ENCODE measurements around the gene CCR7.

CCR7 gene

DNA sequence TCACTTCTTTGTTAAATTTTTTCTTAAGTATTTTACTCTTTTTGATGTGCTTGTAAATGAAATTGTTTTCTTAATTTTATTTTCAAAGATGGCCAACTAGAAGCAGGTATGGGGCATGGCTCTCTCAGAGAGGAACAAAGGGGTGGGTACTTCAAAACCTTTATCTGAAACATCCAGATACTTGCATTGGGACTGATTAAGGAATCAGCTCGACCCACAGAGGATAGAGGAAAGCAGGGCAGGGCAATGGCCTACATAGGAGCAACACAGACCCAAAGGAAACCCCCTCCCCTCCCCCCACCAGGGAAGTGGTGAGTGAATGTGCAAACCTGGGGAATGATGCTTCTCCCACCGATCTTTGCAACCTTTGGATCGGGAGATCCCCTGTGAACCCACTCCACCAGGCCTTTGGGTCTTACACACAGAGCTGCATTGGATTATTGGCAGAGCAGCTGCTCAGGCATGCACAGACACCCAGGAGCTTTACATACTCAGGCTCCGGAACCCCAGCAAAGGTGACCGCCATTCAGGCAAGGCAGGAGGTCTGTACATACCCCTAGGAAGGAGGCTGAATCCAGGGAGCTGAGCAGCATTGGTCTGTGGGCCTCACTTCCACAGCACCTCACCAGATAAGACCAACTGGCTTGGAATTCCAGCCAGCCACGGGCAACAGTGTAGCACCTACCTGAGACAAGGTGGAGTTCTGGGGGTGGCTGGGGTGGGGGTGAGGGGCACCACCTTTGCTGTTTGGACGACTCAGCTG is 3.0 kb upstream of the CCR7 start:
- peaks cover 8% of the 10 kb centered on the region; the same call in 1 of the 2 replicates for H3K4me1 ChIP-seq (ENCODE audit: control insufficient read depth, insufficient read depth, low read length)
- H3K9me3 ChIP-seq (ENCODE audit: control insufficient read depth, insufficient read depth, low read length) = peaks cover 9% of the 10 kb centered on the region; the same call in 1 of the 2 replicates
- no peak overlapping the region for H3K27ac ChIP-seq (ENCODE audit: low read depth, low read length)
- no peak overlapping the region for H3K4me3 ChIP-seq (ENCODE audit: low read depth, low read length)
- no peak overlapping the region for H3K9ac ChIP-seq (ENCODE audit: low read depth, low read length)
- H3K27me3 ChIP-seq (ENCODE audit: control insufficient read depth, insufficient read depth, low read length) = no peaks in the 10 kb centered on the region
- H3K36me3 ChIP-seq (ENCODE audit: control insufficient read depth, insufficient read depth, low read length) = no peaks in the 10 kb centered on the region

- Histone ChIP-seq H3K36me3 (ENCODE audit: control insufficient read depth, insufficient read depth, low read length) (no peaks in the 10 kb centered on the region), H3K4me3 (ENCODE audit: low read depth, low read length) (no peak overlapping the region), H3K9ac (ENCODE audit: low read depth, low read length) (no peak overlapping the region), H3K9me3 (ENCODE audit: control insufficient read depth, insufficient read depth, low read length) (peaks cover 9% of the 10 kb centered on the region; the same call in 1 of the 2 replicates), H3K27me3 (ENCODE audit: control insufficient read depth, insufficient read depth, low read length) (no peaks in the 10 kb centered on the region), H3K27ac (ENCODE audit: low read depth, low read length) (no peak overlapping the region), H3K4me1 (ENCODE audit: control insufficient read depth, insufficient read depth, low read length) (peaks cover 8% of the 10 kb centered on the region; the same call in 1 of the 2 replicates)
Measured at GRCh38 chr17:40567377-40567776, 2.1 kb upstream of the CCR7 start.

- Histone ChIP-seq H3K27ac (ENCODE audit: low read depth, low read length) (no peak overlapping the region), H3K27me3 (ENCODE audit: control insufficient read depth, insufficient read depth, low read length) (no peaks in the 10 kb centered on the region), H3K4me1 (ENCODE audit: control insufficient read depth, insufficient read depth, low read length) (peaks cover 8% of the 10 kb centered on the region; the same call in 1 of the 2 replicates), H3K36me3 (ENCODE audit: control insufficient read depth, insufficient read depth, low read length) (no peaks in the 10 kb centered on the region), H3K4me3 (ENCODE audit: low read depth, low read length) (no peak overlapping the region), H3K9me3 (ENCODE audit: control insufficient read depth, insufficient read depth, low read length) (peaks cover 9% of the 10 kb centered on the region; the same call in 1 of the 2 replicates), H3K9ac (ENCODE audit: low read depth, low read length) (no peak overlapping the region)
Measured at GRCh38 chr17:40565769-40566409, 617 bp upstream of the CCR7 start.

GRCh38 chr17:40564195-40564882 is 933 bp downstream of the CCR7 start:
- no peak overlapping the region for H3K9ac ChIP-seq (ENCODE audit: low read depth, low read length)

GRCh38 chr17:40563220-40564052 is 1.8 kb downstream of the CCR7 start:
- Histone ChIP-seq H3K27ac (ENCODE audit: low read depth, low read length) (no peak overlapping the region), H3K36me3 (ENCODE audit: control insufficient read depth, insufficient read depth, low read length) (no peaks in the 10 kb centered on the region), H3K4me3 (ENCODE audit: low read depth, low read length) (no peak overlapping the region), H3K27me3 (ENCODE audit: control insufficient read depth, insufficient read depth, low read length) (no peaks in the 10 kb centered on the region), H3K9me3 (ENCODE audit: control insufficient read depth, insufficient read depth, low read length) (peaks cover 9% of the 10 kb centered on the region; the same call in 1 of the 2 replicates), H3K9ac (ENCODE audit: low read depth, low read length) (no peak overlapping the region), H3K4me1 (ENCODE audit: control insufficient read depth, insufficient read depth, low read length) (peaks cover 11% of the 10 kb centered on the region; the same call in 1 of the 2 replicates)

More at GRCh38 chr17:40564195-40564882, 933 bp downstream of the CCR7 start:
- Histone ChIP-seq H3K4me3 (ENCODE audit: low read depth, low read length) (no peak overlapping the region), H3K27me3 (ENCODE audit: control insufficient read depth, insufficient read depth, low read length) (no peaks in the 10 kb centered on the region), H3K27ac (ENCODE audit: low read depth, low read length) (no peak overlapping the region), H3K9me3 (ENCODE audit: control insufficient read depth, insufficient read depth, low read length) (peaks cover 9% of the 10 kb centered on the region; the same call in 1 of the 2 replicates), H3K36me3 (ENCODE audit: control insufficient read depth, insufficient read depth, low read length) (no peaks in the 10 kb centered on the region), H3K4me1 (ENCODE audit: control insufficient read depth, insufficient read depth, low read length) (peaks cover 11% of the 10 kb centered on the region; the same call in 1 of the 2 replicates)

- H3K4me1 ChIP-seq (ENCODE audit: control insufficient read depth, insufficient read depth, low read length) = peaks cover 11% of the 10 kb centered on the region; the same call in 1 of the 2 replicates
- no peak overlapping the region for H3K4me3 ChIP-seq (ENCODE audit: low read depth, low read length)
- no peak overlapping the region for H3K27ac ChIP-seq (ENCODE audit: low read depth, low read length)
- H3K9ac ChIP-seq (ENCODE audit: low read depth, low read length) = no peak overlapping the region
- no peaks in the 10 kb centered on the region for H3K36me3 ChIP-seq (ENCODE audit: control insufficient read depth, insufficient read depth, low read length)
- peaks cover 7% of the 10 kb centered on the region; the same call in 1 of the 2 replicates for H3K9me3 ChIP-seq (ENCODE audit: control insufficient read depth, insufficient read depth, low read length)
- no peaks in the 10 kb centered on the region for H3K27me3 ChIP-seq (ENCODE audit: control insufficient read depth, insufficient read depth, low read length)
Measured at GRCh38 chr17:40562838-40563219, 2.4 kb downstream of the CCR7 start.

GRCh38 chr17:40561871-40562611 is 3.2 kb downstream of the CCR7 start:
- Histone ChIP-seq H3K27me3 (ENCODE audit: control insufficient read depth, insufficient read depth, low read length) (no peaks in the 10 kb centered on the region), H3K36me3 (ENCODE audit: control insufficient read depth, insufficient read depth, low read length) (no peaks in the 10 kb centered on the region), H3K9ac (ENCODE audit: low read depth, low read length) (no peak overlapping the region), H3K4me1 (ENCODE audit: control insufficient read depth, insufficient read depth, low read length) (peaks cover 12% of the 10 kb centered on the region; the same call in 1 of the 2 replicates), H3K9me3 (ENCODE audit: control insufficient read depth, insufficient read depth, low read length) (no peaks in the 10 kb centered on the region), H3K27ac (ENCODE audit: low read depth, low read length) (no peak overlapping the region), H3K4me3 (ENCODE audit: low read depth, low read length) (no peak overlapping the region)

DNA sequence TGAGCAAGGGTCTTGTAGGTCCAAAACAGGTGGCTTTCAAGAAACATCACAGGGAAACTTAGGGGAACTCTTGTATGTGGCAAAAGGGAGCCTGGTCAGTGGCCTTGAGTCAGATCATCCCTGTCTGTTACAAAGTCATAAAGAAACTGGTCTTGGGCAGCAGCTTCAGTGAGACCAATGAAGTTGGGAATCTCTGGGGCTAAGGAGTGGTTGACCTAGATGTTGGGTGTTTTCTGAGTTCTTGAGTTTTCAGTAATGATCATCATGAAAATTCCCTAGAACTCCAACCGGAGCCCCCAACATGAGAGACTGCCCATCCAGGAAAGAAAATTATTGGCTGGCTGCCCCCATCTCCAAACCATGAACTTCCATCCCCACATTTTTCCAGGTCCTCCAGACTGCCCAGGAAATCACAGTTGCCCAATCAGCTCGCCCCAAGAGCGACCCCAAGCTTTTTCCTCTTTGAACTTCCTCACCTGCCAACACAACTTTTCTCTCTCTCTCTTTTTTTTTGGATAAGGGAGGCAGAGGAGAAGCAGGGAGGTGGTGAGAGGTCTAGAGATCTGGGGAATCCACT is 3.9 kb downstream of the CCR7 start:
- Histone ChIP-seq H3K9me3 (ENCODE audit: control insufficient read depth, insufficient read depth, low read length) (no peaks in the 10 kb centered on the region), H3K27ac (ENCODE audit: low read depth, low read length) (no peak overlapping the region), H3K4me3 (ENCODE audit: low read depth, low read length) (no peak overlapping the region), H3K27me3 (ENCODE audit: control insufficient read depth, insufficient read depth, low read length) (no peaks in the 10 kb centered on the region), H3K9ac (ENCODE audit: low read depth, low read length) (no peak overlapping the region), H3K36me3 (ENCODE audit: control insufficient read depth, insufficient read depth, low read length) (no peaks in the 10 kb centered on the region), H3K4me1 (ENCODE audit: control insufficient read depth, insufficient read depth, low read length) (peaks cover 16% of the 10 kb centered on the region; the same call in 1 of the 2 replicates)

DNA sequence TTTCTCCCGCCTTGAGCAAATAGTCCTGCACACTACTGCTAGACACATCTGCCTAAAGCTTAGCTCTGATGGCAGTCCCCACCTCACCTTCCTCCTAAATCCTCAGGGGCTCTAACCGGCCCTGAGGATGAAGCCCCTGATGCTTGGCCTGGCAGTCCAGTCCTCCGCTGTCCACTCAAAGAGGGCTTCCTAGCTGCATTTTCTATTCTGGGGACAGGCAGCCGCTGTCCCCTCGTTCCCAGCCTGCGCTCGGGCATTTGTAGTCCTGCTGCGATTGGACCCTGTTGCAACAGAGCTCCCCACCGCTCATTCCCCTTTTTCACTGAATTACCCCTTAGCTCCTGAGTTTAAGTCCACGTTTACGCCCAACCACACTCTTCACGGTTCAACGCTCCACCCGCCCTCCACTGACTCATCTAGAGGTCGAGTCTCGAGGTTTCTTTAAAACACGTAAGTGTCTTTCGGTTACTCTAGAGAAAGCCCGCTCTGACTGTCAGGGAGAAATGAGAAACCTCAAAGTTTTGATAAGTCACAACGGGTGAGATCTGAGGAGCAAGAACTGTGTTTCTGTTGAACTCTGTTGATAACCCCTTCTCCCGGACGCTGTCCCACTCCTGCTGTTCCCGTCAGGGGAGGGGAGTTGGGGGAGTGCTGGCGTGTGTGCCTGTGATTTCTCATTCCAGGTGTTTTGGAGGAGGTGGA is 4.5 kb downstream of the CCR7 start:
- Histone ChIP-seq H3K27ac (ENCODE audit: low read depth, low read length) (no peak overlapping the region), H3K4me1 (ENCODE audit: control insufficient read depth, insufficient read depth, low read length) (peaks cover 16% of the 10 kb centered on the region; the same call in 1 of the 2 replicates), H3K9me3 (ENCODE audit: control insufficient read depth, insufficient read depth, low read length) (no peaks in the 10 kb centered on the region), H3K4me3 (ENCODE audit: low read depth, low read length) (no peak overlapping the region), H3K36me3 (ENCODE audit: control insufficient read depth, insufficient read depth, low read length) (no peaks in the 10 kb centered on the region), H3K9ac (ENCODE audit: low read depth, low read length) (no peak overlapping the region), H3K27me3 (ENCODE audit: control insufficient read depth, insufficient read depth, low read length) (no peaks in the 10 kb centered on the region)
